GM21717 (cell line): ENCODE results near the gene SAMD4B.
"Not testable (repeated sequence)": the region's sequence is repeated elsewhere in the genome, so short reads cannot be mapped to it uniquely, and the experiment has no call there.

Experiments
- ATAC-seq: cut with Tn5 transposase; IDR thresholded peaks from one replicate; pipeline ENCODE4 v1.9.1; 2021; ENCODE audit warnings: mild to moderate bottlenecking, moderate library complexity; ENCODE audit not compliant: unreplicated experiment

SAMD4B gene

GRCh38 chr19:39362682-39363657, 20.7 kb downstream of the SAMD4B start:
- ATAC-seq, result no peak

GRCh38 chr19:39363901-39364457, 21.8 kb downstream of the SAMD4B start:
- ATAC-seq, result no peak

GRCh38 chr19:39365531-39365930, 23.3 kb downstream of the SAMD4B start:
- no peak for ATAC-seq

GRCh38 chr19:39369200-39369599, 27.0 kb downstream of the SAMD4B start:
- no peak for ATAC-seq

DNA sequence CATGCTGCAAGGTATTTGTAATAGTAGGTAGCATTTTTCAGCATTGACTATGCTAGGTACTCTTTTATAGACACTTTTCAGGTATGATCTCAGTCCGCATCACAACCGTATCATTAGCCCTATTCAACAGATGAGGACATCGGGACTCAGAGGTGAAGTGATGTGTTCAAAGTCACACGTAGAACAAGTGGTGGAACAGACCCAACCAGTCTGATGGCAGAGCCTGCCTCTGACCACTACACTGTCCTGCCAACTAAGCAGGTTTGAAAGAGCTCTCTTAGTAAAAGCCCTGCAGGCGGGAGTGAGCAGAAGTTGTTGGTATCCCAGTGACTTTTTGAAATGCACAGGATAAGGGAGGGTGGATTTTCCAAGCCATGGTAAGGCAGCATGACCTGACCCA, 28.5 kb downstream of the SAMD4B start:
- no peak for ATAC-seq

GRCh38 chr19:39372047-39372802, 30.0 kb downstream of the SAMD4B start:
- no peak for ATAC-seq

- ATAC-seq, result no peak
Observed at GRCh38 chr19:39372941-39373340, 30.7 kb downstream of the SAMD4B start.

- ATAC-seq, result no peak
Observed at GRCh38 chr19:39375929-39376328, 33.7 kb downstream of the SAMD4B start.

- ATAC-seq, result no peak
Observed at GRCh38 chr19:39377373-39378362, 35.4 kb downstream of the SAMD4B start.

DNA sequence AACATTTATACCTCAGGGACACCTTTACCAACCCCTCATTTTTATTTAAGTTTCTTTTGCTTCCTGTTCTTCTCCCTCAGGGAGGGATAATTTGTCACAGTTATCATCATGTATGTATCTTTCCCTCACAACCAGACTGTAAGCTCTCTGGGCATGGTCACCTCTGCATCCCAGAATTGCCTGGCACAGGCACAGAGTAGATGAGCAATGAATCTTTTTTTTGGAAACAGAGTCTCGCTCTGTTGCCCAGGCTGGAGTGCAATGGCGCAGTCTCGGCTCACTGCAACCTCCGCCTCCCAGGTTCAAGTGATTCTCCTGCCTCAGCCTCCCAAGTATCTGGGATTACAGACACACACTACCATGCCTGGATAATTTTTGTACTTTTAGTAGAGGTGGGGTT, 37.1 kb downstream of the SAMD4B start:
- not testable (repeated sequence) for ATAC-seq

GRCh38 chr19:39379865-39380396, 37.7 kb downstream of the SAMD4B start:
- ATAC-seq, result no peak

- no peak for ATAC-seq
Observed at GRCh38 chr19:39380521-39381502, 38.6 kb downstream of the SAMD4B start.

- no peak for ATAC-seq
Observed at GRCh38 chr19:39381910-39382611, 39.8 kb downstream of the SAMD4B start.

- no peak for ATAC-seq
Observed at GRCh38 chr19:39382991-39383828, 41.0 kb downstream of the SAMD4B start.

DNA sequence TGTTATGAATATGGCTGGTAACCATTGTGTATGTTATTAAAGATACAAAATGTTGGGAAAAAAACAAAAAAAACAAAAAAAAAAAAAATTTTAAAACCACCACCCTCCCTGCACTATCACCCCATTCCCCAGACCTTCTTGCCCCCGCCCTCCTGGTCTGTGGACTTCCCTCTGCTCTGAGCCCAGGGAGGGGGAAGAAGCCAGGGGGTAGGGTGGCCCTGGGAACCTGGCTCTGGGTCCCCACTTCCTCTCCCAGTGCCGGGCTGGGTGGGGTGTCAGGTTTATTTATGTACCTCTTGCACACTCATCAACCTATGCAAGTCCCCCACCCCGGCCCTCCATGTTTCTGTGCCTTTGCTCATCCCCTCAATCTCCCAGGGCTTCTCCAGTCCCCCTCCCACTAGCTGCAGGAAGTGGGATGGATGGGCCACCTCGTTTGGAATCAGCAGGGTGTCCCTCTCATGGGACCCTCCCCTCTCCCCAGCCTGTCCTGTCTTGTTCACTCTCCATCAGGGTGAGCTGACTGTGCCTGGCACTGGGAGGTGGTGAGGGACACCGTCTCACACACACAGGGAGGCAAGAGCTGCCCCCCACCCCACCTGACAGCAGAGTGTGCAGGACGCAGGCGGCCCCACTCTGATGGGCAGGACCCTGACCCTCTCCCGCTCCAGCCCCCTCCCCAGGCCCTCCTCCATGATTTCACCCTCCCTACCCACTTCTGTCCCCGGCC, 42.8 kb downstream of the SAMD4B start:
- no peak for ATAC-seq

DNA sequence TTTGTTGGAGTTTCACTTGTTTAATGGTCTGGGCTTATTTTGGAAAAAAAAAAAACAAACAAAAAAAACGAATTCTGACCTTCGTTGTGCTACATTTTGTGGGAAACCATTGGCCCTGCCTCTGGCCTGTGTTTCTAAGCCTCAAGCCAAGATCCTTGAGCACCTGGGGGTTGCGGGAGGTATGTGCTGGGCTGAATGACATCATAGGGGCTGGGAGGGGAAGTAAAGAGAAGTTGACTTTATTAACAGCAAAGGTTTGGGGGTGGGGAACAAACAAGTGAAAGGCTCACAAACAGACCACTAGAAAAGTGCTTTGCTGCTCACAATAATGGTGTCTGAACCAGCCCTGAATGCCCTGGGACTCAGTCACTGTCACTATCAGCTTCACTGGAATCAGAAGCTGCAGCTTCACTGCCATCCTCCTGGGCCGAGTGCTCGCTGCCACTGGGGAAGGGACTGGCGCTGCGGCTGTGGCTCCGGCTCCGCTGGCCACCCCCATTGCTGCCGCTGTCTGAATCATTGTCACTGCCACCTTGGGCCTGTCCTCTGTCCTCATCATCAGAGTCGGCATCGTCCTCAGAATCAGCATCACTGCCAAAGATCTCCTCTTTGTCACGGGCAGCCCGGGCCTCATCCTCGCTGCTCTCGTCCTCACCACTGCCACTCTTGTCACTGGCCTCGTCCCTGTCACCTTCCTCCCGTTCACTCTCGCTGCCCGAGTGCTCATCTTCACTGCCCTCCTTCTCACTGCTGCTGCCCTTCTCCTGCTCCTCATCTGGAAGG, 43.6 kb downstream of the SAMD4B start:
- ATAC-seq, result no peak
